Measurements from ENCODE around the gene EDEM2. TPM values are rescaled to one million over a fixed set of nuclear protein-coding genes. Genes with fewer than 3 reads are reported as not detected.

Gene EDEM2
- total and polyA plus RNA-seq, 2 of the 13 experiments (the other 11 are each of a cell fraction or from before 2014, with no cell fraction given), result 33.1 to 46.9 TPM

DNA sequence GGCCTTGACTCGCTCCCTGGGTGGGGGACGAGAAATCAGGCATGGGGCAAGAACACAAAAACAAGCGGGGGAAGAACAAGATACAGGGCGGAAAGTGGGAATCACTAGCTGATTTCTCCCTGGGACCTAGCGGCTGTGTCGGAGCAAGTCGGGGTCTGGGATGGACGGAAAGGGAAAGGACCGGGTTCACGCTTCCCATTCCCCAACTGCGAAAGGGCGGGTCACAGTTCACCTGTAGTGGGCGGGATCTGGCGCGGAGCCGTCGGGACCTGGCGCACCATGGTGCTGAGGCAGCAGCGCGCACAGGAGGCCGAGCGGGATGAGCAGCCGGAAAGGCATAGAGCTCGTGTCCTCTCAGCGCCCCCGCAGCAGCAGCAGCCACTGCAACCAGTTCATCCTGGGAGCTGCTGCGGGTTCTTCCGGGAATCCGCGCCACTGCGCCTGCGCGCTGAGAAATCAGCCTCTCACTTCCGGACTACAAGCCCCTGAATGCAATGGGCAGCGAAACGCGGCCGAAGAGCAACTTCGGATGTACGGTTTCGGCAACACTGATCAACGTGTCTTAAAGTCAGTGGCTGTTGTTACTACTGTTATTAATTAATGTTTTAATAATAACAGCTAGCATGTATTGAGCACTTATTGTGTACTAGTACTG is at the start of gene EDEM2 (continued):
- no peak; the same call in 1 of the 2 replicates for TF ChIP-seq ZNF430 (CRISPR knock-in tag; IDR thresholded peaks at IDR 0.05)
- TF ChIP-seq BCL6 (CRISPR knock-in tag; IDR thresholded peaks at IDR 0.05), result peak; percentile 46
- no peak for TF ChIP-seq ZNF253 (CRISPR knock-in tag; IDR thresholded peaks at IDR 0.05; ENCODE audit: borderline replicate concordance)
- TF ChIP-seq ZSCAN21 (CRISPR knock-in tag; IDR thresholded peaks at IDR 0.05; ENCODE audit: borderline replicate concordance), result peak; percentile 66
- 0 out of 2 replicates have a peak, but pooled peaks have one; percentile 48 for TF ChIP-seq HOXA9 (CRISPR knock-in tag; IDR thresholded peaks at IDR 0.05; ENCODE audit: borderline replicate concordance)
- peak; percentile 90 for TF ChIP-seq SRY (CRISPR knock-in tag; IDR thresholded peaks at IDR 0.05)
- peak; percentile 76 for TF ChIP-seq RARA (CRISPR knock-in tag; IDR thresholded peaks at IDR 0.05)
- TF ChIP-seq, protein P1, sequence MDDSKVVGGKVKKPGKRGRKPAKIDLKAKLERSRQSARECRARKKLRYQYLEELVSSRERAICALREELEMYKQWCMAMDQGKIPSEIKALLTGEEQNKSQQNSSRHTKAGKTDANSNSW (CRISPR knock-in tag; IDR thresholded peaks at IDR 0.05; ENCODE audit: borderline replicate concordance), result no peak; the same call in 1 of the 2 replicates
- 0 out of 2 replicates have a peak, but pooled peaks have one; percentile 47 for TF ChIP-seq ZNF570 (CRISPR knock-in tag; IDR thresholded peaks at IDR 0.05; ENCODE audit: borderline replicate concordance)
- TF ChIP-seq, protein P2, sequence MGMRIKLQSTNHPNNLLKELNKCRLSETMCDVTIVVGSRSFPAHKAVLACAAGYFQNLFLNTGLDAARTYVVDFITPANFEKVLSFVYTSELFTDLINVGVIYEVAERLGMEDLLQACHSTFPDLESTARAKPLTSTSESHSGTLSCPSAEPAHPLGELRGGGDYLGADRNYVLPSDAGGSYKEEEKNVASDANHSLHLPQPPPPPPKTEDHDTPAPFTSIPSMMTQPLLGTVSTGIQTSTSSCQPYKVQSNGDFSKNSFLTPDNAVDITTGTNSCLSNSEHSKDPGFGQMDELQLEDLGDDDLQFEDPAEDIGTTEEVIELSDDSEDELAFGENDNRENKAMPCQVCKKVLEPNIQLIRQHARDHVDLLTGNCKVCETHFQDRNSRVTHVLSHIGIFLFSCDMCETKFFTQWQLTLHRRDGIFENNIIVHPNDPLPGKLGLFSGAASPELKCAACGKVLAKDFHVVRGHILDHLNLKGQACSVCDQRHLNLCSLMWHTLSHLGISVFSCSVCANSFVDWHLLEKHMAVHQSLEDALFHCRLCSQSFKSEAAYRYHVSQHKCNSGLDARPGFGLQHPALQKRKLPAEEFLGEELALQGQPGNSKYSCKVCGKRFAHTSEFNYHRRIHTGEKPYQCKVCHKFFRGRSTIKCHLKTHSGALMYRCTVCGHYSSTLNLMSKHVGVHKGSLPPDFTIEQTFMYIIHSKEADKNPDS (CRISPR knock-in tag; IDR thresholded peaks at IDR 0.05), result 0 out of 2 replicates have a peak, but pooled peaks have one; percentile 31
- TF ChIP-seq TP53 (CRISPR knock-in tag; conservative IDR thresholded peaks at IDR 0.05), result peak; percentile 92
- TF ChIP-seq NFKBIZ (CRISPR knock-in tag; IDR thresholded peaks at IDR 0.05), result peak; percentile 75; the same call in 1 of the 2 replicates
- no peak for TF ChIP-seq ZFP82 (CRISPR knock-in tag; IDR thresholded peaks at IDR 0.05; ENCODE audit: borderline replicate concordance)
- TF ChIP-seq SP1 (IDR thresholded peaks at IDR 0.05), result no peak
- peak; percentile 60; the same call in 1 of the 2 replicates for TF ChIP-seq SP1 (CRISPR knock-in tag; IDR thresholded peaks at IDR 0.05)
- TF ChIP-seq KLF16 (CRISPR knock-in tag; IDR thresholded peaks at IDR 0.05), result no peak; a peak in 2 of 4 replicates
- TF ChIP-seq SMARCC2 (IDR thresholded peaks at IDR 0.05), result no peak
- TF ChIP-seq, protein P3, sequence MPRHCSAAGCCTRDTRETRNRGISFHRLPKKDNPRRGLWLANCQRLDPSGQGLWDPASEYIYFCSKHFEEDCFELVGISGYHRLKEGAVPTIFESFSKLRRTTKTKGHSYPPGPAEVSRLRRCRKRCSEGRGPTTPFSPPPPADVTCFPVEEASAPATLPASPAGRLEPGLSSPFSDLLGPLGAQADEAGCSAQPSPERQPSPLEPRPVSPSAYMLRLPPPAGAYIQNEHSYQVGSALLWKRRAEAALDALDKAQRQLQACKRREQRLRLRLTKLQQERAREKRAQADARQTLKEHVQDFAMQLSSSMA (CRISPR knock-in tag; IDR thresholded peaks at IDR 0.05), result 0 out of 2 replicates have a peak, but pooled peaks have one; percentile 33
- no peak for TF ChIP-seq NR3C1 (CRISPR knock-in tag; IDR thresholded peaks at IDR 0.05)
- peak; percentile 89 for TF ChIP-seq TAF1 (CRISPR knock-in tag; IDR thresholded peaks at IDR 0.05)
- no peak; the same call in 1 of the 2 replicates for TF ChIP-seq ZBTB20 (CRISPR knock-in tag; IDR thresholded peaks at IDR 0.05; ENCODE audit: borderline replicate concordance, low read depth)
- peak; percentile 40; the same call in 1 of the 2 replicates for TF ChIP-seq FOXA3 (CRISPR knock-in tag; IDR thresholded peaks at IDR 0.05)
- TF ChIP-seq, protein P4, sequence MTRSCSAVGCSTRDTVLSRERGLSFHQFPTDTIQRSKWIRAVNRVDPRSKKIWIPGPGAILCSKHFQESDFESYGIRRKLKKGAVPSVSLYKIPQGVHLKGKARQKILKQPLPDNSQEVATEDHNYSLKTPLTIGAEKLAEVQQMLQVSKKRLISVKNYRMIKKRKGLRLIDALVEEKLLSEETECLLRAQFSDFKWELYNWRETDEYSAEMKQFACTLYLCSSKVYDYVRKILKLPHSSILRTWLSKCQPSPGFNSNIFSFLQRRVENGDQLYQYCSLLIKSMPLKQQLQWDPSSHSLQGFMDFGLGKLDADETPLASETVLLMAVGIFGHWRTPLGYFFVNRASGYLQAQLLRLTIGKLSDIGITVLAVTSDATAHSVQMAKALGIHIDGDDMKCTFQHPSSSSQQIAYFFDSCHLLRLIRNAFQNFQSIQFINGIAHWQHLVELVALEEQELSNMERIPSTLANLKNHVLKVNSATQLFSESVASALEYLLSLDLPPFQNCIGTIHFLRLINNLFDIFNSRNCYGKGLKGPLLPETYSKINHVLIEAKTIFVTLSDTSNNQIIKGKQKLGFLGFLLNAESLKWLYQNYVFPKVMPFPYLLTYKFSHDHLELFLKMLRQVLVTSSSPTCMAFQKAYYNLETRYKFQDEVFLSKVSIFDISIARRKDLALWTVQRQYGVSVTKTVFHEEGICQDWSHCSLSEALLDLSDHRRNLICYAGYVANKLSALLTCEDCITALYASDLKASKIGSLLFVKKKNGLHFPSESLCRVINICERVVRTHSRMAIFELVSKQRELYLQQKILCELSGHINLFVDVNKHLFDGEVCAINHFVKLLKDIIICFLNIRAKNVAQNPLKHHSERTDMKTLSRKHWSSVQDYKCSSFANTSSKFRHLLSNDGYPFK (CRISPR knock-in tag; IDR thresholded peaks at IDR 0.05; ENCODE audit: borderline replicate concordance), result peak; percentile 87
- peak; percentile 73; the same call in 1 of the 2 replicates for TF ChIP-seq WIZ (CRISPR knock-in tag; IDR thresholded peaks at IDR 0.05)
- TF ChIP-seq CCAR2 (optimal IDR thresholded peaks at IDR 0.05; ENCODE audit: low read depth, low read length), result no peak
- TF ChIP-seq ZNF879 (CRISPR knock-in tag; IDR thresholded peaks at IDR 0.05), result peak; percentile 83; the same call in 1 of the 2 replicates

Measured in HepG2 (cell line).